HepG2 (cell line): ENCODE data around the gene RPS6KL1. TPM values are rescaled to one million over a fixed set of nuclear protein-coding genes. Genes with fewer than 3 reads are reported as not detected.

Source experiments
- ATAC-seq: fragments of 200-7000 bp; cut with Tn5 transposase; 3 replicates; pipeline ENCODE4 v1.9.1; 2020; ENCODE audit warnings: mild to moderate bottlenecking, moderate library complexity
- BruUV-seq: library from RNA; stranded (reverse); fragments of 400-500 nt; replicated peaks from 2 replicates; lab custom pipeline; 2021; lab: Mats Ljungman, UMichigan
- CTCF ChIA-PET: fragments of 300-600 bp; formaldehyde crosslinking; extraction: SDS; loops from one replicate; lab custom pipeline; 2021; ENCODE audit warnings: low total read pairs, inconsistent platforms, low intra/inter-chr PET ratio; lab: Yijun Ruan, JAX
- POLR2A ChIA-PET: fragments of 350-600 bp; sonication (Branson Sonifier 250); formaldehyde crosslinking; loops from one replicate; lab custom pipeline; 2020; ENCODE audit warnings: antibody characterized with exemption, inconsistent platforms; lab: Yijun Ruan, JAX
- DNase-seq: peaks from one replicate; pipeline ENCODE4 v3.0.0-alpha.2; 2015; ENCODE audit warnings: low spot score
- FAIRE-seq: peaks from 3 replicates; lab custom pipeline; 2011; peaks lifted over from hg19 to GRCh38; lab: Jason Lieb, UNC
- H2AFZ ChIP-seq: one replicate; pipeline ENCODE4 v1.6.1; 2011; ENCODE audit warnings: low read length, inconsistent platforms
- H3K27ac ChIP-seq: fragments of 300-600 bp; 3 replicates; pipeline ENCODE4 v1.8.0; 2011; ENCODE audit warnings: mixed run types, mild to moderate bottlenecking, mixed read lengths, low read length, inconsistent platforms; ENCODE audit not compliant: insufficient read depth; ENCODE audit errors: extremely low read length
- H3K27me3 ChIP-seq, 2 experiments: fragments of 200-600 bp in 1 of 2; 2 replicates in 1 of 2; 3 replicates in 1 of 2; pipeline versions ENCODE4 v1.6.0 to v1.8.0; 2011; ENCODE audit warnings: low read length in 2 of 2, mild to moderate bottlenecking in 2 of 2, moderate library complexity in 2 of 2, inconsistent platforms in 1 of 2; ENCODE audit not compliant: insufficient read depth in 2 of 2, control insufficient read depth in 1 of 2
- H3K36me3 ChIP-seq, 2 experiments: fragments of 200-600 bp in 1 of 2; replicated peaks in 1 of 2; 2 replicates in 1 of 2; 3 replicates in 1 of 2; pipeline versions ENCODE4 v1.5.1 to v1.8.0; 2011; ENCODE audit warnings: low read length in 2 of 2, inconsistent platforms in 1 of 2; ENCODE audit not compliant: insufficient read depth in 2 of 2, control insufficient read depth in 1 of 2
- H3K4me1 ChIP-seq: 2 replicates; pipeline ENCODE4 v1.5.1; 2012; ENCODE audit warnings: low read length, inconsistent platforms; ENCODE audit not compliant: insufficient read depth
- H3K4me2 ChIP-seq: 2 replicates; pipeline ENCODE4 v1.6.0; 2011; ENCODE audit warnings: low read depth, low read length, inconsistent platforms
- H3K4me3 ChIP-seq, 3 experiments: fragments of 200-600 bp in 1 of 3; sonication (generic), shearing (Covaris generic) in 1 of 3; replicated peaks in 1 of 3; 2 replicates each; pipeline ENCODE4 v1.5.1; 2011 to 2016; ENCODE audit warnings: low read length in 3 of 3, inconsistent platforms in 2 of 3, low read depth in 2 of 3, mild to moderate bottlenecking in 2 of 3, control low read depth in 1 of 3, mixed read lengths in 1 of 3; ENCODE audit not compliant: insufficient read depth in 1 of 3
- H3K79me2 ChIP-seq: one replicate; pipeline ENCODE4 v1.6.1; 2011; ENCODE audit warnings: low read length, inconsistent platforms; ENCODE audit not compliant: insufficient read depth
- H3K9ac ChIP-seq: 2 replicates; pipeline ENCODE4 v1.6.0; 2011; ENCODE audit warnings: mild to moderate bottlenecking, low read depth, low read length, inconsistent platforms; ENCODE audit not compliant: insufficient read depth
- H3K9me3 ChIP-seq: 2 replicates; pipeline ENCODE4 v1.5.1; 2012; ENCODE audit warnings: mild to moderate bottlenecking, low read length
- H4K20me1 ChIP-seq: 2 replicates; pipeline ENCODE4 v1.6.0; 2011; ENCODE audit warnings: inconsistent platforms, mild to moderate bottlenecking, low read length, moderate library complexity; ENCODE audit not compliant: insufficient read depth
- HHEX ChIP-seq: IDR thresholded peaks from 2 replicates; pipeline ENCODE4 v1.6.1; 2016; ENCODE audit warnings: control low read depth
- LCORL ChIP-seq, 2 experiments: fragments of 450-650 bp in 1 of 2; sonication (generic) in 1 of 2; formaldehyde crosslinking in 1 of 2; IDR thresholded peaks; 2 replicates each; pipeline versions ENCODE4 v1.5.0 to v1.6.1; 2017 to 2020; ENCODE audit warnings: antibody characterized with exemption in 1 of 2, missing genetic modification reagents in 1 of 2
- MTF2 ChIP-seq: sonication (generic); formaldehyde crosslinking; IDR thresholded peaks from 2 replicates; pipeline ENCODE4 v1.5.0; 2020; ENCODE audit warnings: missing genetic modification reagents, borderline replicate concordance
- NCOA2 ChIP-seq: sonication (generic); formaldehyde crosslinking; IDR thresholded peaks from 2 replicates; pipeline ENCODE4 v1.8.0; 2022; ENCODE audit warnings: inconsistent platforms
- ZNF281 ChIP-seq: sonication (generic); formaldehyde crosslinking; IDR thresholded peaks from 2 replicates; pipeline ENCODE4 v1.4.0; 2020; ENCODE audit warnings: missing genetic modification reagents, borderline replicate concordance
- ZNF629 ChIP-seq: sonication (generic); formaldehyde crosslinking; conservative IDR thresholded peaks from 2 replicates; pipeline ENCODE4 v1.5.0; 2020; ENCODE audit warnings: missing genetic modification reagents
- WGBS: methylation state at CpG from one replicate; pipeline ENCODE4 v1.1.6; 2017; ENCODE audit warnings: low lambda C conversion rate; 5-methylcytosine and 5-hydroxymethylcytosine counted together
- in situ Hi-C: cut with HindIII; loops from 2 replicates; pipeline ENCODE4 v1.10.0; 2017; ENCODE audit warnings: low pct_unique_long_range_greater_than_20kb; ENCODE audit not compliant: extremely low pct_ligation_motif_present
- intact Hi-C: fragments of 100-400 bp; cut with micrococcal nuclease; formaldehyde crosslinking; loops from one replicate; pipeline ENCODE4 v1.10.0; 2022; ENCODE audit not compliant: unreplicated experiment
- polyA plus RNA-seq, 8 experiments: library from polyadenylated mRNA; depleted of rRNA in 3 of 8; stranded (reverse) in 7 of 8; unstranded in 1 of 8; fragments of >200 nt; fragmentation: Illumina TruSeq in 4 of 8; extraction: Trizol in 4 of 8; gene quantifications; 2 replicates each; pipeline versions ENCODE4 v1.2.1 to v1.2.3, GENCODE V29; 2011 to 2016; ENCODE audit warnings: low read depth in 4 of 8, missing spikeins in 1 of 8, mixed read lengths in 1 of 8; ENCODE audit not compliant: insufficient read depth in 1 of 8
- total RNA-seq, 5 experiments: library from RNA; depleted of rRNA; stranded (reverse); fragments of >200 nt; fragmentation: Illumina TruSeq; extraction: Trizol; gene quantifications; 2 replicates each; pipeline ENCODE4 v1.2.3, GENCODE V29; 2016; ENCODE audit warnings: low read depth in 1 of 5

Gene RPS6KL1
- total and polyA plus RNA-seq, 2 of the 13 experiments (the other 11 are each of a cell fraction or from before 2014, with no cell fraction given) = 6.5 to 11.5 TPM

- FAIRE-seq (no peak), DNase-seq (no peak), ATAC-seq (no peak)
- H3K4me1 ChIP-seq = peaks cover 20% of the 10 kb centered on the region
- no peaks in the 10 kb centered on the region for H3K79me2 ChIP-seq
- no peaks in the 10 kb centered on the region for H4K20me1 ChIP-seq
- no peaks in the 10 kb centered on the region for H3K9me3 ChIP-seq
- intact Hi-C loops (no loop called here), in situ Hi-C loops (no loop called here)
- 38% methylated on average over 8 of the region's 8 CpGs for WGBS
- H3K9ac ChIP-seq = no peak overlapping the region
- no peak overlapping the region for H3K27ac ChIP-seq
- no peak for TF ChIP-seq MTF2 (CRISPR knock-in tag)
- no peak for TF ChIP-seq NCOA2 (CRISPR knock-in tag)
- no peak for TF ChIP-seq HHEX (CRISPR knock-in tag)
- TF ChIP-seq ZNF629 (CRISPR knock-in tag) = peak; percentile 82
- TF ChIP-seq LCORL (IDR thresholded peaks at IDR 0.05) = no peak
- no peak for TF ChIP-seq LCORL (CRISPR knock-in tag; IDR thresholded peaks at IDR 0.05)
- TF ChIP-seq ZNF281 (CRISPR knock-in tag) = no peak
- CTCF ChIA-PET = no interaction called here
- no peak overlapping the region for H3K4me2 ChIP-seq
- POLR2A ChIA-PET = no interaction called here
- no peak overlapping the region for H3K4me3 ChIP-seq
- BruUV-seq = no TSS peak
- no peaks in the 10 kb centered on the region for H3K36me3 ChIP-seq
- H3K27me3 ChIP-seq = peaks cover 0 to 4% of the 10 kb centered on the region in 2 experiments; a peak in 1 of 5 replicates
- no peak overlapping the region for H2AFZ ChIP-seq
These were observed 54.3 kb downstream of the RPS6KL1 start for GRCh38 chr14:74868739-74869138.
